Stimulated activated CD4-positive, alpha-beta T cell treated with anti-CD3 and anti-CD28 coated beads, Interleukin-2, amount 100 ng/mL, for 4 hours (primary cell): ENCODE measurements around the gene MAP2.
"Not testable (repeated sequence)": the region's sequence is repeated elsewhere in the genome, so short reads cannot be mapped to it uniquely, and the experiment has no call there.

ENCODE experiments used
- DNase-seq: peaks from one replicate; pipeline ENCODE4 v3.0.0-alpha.2; 2020; ENCODE audit warnings: low read depth

The MAP2 gene

DNA sequence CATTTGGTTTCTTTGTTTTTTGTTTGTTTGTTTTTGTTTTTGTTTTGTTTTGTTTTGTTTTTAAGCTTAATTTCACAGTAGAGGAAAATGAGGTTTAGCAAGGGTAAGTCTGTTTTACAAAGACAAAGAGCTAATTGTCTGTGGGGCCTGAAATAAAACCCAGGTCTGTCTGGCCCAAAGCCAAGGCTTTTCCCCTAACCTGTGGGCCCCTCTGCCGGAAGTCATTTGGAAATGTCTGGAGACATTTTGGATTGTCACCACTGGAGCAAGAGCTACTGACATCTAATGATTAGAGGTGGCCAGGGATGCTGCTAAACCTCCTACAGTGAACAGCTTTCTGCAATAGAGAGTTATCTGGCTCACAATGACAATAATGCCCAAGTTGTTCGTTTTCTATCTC lies 167.2 kb downstream of the MAP2 start:
- no peak for DNase-seq

DNA sequence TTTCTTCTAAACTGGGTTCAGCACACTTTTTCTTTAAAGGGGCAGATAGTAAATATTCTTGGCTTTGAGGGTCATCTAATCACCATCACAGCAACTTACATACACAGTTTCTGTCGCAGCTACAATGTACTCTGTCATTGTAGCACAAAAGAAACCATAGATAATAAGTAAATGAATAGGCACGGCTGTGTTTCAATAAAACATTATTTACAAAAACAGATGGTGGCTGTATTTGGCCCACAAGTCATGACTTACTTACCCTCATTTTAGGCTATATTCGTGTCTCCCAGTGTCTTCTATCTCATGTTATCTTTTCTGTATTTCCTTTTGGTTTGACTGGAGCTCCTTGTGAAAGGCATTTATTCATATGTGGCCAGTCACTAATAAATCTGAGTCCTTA lies 168.3 kb downstream of the MAP2 start:
- DNase-seq: no peak

DNA sequence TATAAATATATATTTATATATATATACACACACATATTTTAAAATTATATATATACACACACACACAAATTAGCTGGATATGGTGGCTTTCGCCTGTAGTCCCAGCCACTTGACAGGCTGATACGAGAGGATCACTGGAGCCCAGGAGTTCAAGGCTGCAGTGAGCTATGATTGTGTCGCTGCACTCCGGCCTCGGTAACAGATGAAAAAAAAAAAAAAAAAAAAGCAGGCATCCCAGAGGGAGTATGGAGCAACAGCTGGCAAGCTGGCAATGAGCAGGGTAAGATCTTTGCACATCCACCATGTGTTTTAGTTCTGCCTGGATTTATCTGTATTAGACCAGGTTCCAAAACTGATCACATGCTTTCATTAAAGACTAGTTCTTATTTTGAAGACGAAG lies 170.1 kb downstream of the MAP2 start:
- DNase-seq: no peak

DNA sequence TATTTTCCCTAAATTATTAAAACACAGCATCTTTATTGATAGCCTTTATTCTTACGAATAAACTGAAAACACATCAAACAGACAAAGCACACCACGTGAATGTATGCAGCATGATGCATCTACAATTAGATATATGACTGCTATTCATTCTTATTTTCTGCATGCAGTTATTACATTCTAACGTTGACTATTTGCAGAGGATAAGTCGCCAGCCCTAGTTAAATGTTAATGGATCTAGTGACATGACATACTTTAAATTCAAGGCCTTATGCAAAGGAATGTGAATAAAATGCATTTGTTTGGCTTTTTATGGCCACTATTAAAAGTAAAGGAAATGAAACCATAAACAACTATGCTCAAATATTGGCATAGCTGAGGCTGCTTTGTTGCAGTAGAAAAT lies 172.4 kb downstream of the MAP2 start:
- DNase-seq: no peak

DNA sequence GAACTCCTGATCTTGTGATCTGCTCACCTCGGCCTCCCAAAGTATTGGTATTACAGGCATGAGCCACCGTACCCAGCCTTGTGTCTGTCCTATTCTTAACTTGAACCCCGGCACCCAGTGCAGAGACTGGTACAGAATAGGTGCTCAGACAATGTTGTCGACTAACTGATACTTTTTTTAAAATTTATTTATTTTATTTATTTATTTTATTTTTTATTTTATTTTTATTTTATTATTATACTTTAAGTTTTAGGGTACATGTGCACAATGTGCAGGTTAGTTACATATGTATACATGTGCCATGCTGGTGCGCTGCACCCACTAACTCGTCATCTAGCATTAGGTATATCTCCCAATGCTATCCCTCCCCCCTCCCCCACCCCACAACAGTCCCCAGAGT lies 174.4 kb downstream of the MAP2 start:
- not testable (repeated sequence) for DNase-seq

DNA sequence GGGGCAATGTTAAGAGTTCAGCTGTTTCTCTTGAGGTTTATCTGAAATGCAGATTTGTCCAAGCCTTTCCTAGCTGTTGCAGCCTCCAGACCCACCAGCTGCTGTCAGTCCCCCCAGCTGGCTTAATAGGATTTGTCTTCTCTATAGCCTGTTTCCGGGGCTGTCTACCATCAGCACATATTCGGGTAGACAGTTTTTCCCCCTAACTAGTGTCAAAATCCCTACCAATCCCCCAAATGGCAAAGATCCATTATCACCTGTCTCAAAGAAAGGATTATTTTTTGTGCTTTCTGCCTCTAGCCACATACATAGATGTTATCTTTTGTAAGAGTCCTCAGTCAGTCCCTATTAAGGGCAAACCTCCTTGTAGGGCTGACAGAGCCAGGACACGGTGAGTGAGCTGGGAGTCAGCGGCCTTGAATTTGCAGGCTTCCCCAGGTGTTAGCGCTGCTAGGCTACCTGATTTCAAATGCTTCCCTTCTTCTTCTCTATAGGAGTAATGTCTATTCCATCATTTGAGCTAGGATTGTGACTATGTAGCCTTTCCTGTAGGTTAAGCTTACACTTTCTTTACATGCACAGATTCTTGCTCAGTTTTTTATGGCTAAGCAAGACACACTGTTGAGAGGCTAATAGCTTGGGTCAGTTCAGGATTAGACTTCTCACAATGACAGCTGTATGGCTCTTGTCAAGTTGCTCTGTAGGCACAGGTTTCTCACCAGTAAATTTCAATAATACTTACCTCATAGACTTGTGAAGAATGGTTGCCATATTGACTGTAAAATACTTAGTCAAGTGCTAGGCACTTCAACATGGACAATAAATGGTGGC lies 176.7 kb downstream of the MAP2 start:
- DNase-seq: no peak

DNA sequence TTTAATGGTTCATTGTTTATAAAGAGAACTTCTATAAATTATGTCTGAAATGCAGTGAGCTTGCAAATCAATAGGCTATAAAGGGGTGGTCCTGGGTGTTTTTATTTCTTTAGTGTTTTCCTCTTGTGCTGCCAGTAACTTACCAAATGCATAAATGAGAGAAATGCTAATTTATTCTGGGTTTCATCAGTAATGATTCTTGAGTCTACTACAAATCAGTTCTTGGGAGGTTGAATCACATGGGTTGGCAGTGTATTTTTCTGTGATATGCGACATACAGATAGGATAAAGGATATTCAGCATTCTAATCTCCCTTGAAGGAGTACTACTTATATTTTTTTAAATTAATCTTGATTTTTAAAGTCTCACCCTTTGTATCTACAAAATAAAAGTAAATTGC lies 177.7 kb downstream of the MAP2 start:
- no peak for DNase-seq

DNA sequence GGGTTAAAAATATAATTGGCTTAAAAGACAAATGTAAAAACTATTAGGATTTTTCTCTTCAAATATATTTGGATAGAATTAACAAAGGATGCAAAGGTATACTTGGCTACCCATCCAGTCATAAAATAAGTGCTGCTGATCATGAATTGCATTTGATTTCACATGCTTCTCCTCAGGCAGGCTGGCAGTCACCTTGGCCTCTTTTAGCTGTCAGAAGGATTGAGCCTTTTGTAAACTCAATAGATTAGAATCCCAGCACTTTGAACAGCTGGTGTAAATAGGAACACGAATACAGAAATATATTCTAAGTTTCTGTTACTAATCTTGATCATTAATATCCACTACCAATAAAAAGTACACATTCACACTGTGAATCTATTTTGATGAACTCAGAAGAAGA lies 178.4 kb downstream of the MAP2 start:
- no peak for DNase-seq

DNA sequence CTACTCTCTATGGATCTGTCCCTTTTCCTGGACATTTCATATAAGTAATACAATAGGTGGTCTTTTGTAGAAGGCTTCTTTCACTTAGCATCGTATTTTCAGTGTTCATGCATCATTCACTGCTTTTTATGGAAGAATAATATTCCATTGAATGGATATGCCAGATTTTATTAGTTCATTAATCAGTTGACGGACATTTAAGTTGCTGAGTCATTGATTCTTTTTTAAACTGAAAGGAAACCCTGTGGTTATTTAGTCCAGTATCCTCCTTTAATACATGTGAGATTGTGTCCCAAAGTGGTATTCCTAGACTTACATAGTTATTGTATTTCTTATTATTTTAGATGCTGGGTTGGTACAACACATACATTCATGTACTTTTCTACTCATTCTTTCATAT lies 185.7 kb downstream of the MAP2 start:
- DNase-seq: no peak

DNA sequence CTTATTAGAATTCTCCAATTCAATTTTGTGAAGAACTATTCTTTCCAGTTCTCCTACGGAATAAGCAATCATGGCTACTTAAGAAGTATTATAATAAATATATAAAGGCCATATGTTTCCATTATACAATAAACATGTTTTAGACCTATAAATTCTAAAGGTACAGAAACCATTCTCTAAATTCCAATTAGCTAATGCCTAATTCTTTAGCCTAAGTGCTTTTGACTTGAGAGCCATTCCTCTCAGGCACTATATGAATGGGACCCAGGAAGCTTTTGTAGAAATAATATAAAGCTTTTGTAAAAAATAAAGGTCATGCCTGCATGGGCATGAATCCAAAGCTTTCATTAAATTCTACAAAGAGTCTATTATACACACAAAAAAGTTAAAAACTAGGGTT lies 186.8 kb downstream of the MAP2 start:
- DNase-seq: no peak

DNA sequence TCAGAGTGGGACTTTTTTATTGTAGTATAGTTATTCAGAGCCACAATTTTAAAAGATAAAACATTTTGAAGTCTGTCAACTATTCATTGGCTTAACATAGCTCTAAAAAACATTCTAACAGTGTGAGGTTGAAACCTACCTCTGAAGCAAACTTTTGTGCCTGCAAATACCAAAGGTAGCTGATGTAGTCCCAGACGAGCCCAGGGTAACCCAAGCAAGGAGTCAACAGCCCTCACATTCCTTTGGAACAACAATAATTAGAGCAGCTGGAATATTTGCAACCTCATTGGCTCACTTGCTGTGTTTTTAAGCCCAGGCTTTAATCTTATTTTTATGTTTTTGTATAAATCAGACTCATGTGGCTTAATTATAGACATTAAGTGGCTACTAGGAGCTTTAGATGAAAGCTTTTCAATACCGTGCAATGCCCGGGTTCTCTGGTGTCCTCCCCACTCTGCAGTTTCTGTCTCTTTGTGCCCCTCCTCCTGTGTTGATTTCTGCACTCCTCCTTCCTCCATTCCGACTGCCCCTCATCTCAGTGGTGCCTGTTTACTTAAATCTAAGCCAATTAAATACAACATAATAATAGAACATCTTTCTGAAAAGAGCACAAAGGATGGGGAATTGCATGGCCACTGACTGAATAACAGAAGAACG lies 189.9 kb downstream of the MAP2 start:
- DNase-seq: no peak

DNA sequence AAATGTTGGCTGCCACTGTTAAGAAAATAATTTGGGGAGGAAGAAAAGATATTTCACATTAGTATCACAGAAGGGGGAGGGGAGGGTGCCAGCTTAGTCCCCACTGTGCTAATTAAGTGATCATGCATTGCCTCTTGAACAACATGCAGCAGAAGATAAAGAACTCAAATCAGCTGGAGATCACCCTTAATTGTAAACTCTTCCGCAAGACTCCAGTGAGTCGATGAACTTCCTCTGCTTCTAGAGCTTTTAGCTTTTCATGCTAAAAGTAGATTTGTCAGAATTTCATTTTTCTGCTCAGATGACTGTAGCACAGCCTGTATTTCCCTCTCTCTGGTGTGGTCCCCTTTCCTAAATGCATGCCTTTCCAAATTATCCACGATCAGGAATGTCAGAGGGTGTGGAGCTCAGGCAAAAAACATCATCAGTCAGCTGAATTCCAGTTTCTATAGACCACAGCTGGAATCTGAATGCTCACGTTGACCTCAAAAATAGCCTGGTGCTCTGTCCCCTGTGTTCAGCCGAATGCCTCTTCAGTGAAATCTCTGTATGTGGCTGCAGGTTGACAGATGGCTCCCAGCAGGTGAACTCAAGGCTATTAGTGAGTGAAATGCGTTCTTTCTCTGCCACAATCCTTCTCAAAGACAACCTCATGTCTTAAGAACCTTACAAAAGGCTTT lies 191.0 kb downstream of the MAP2 start:
- no peak for DNase-seq

DNA sequence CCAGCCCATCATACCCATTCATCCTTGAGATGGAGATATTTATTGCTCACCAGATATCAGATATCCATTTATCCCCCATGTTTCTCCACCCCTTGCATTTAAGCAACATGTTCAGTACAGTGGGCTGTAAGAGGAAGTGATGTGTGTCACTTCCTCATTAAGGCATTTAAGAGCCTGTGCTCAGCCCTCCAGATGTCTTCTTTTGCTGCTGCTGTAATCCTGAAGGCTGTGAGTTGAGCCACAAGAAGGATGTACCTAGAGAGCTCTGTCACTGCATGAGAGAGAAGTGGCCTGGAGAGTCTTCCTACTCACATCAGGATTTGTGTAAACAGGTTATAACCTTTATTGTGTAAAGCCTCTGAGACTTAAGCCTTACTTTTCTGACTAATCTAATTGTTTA lies 195.9 kb downstream of the MAP2 start:
- no peak for DNase-seq

DNA sequence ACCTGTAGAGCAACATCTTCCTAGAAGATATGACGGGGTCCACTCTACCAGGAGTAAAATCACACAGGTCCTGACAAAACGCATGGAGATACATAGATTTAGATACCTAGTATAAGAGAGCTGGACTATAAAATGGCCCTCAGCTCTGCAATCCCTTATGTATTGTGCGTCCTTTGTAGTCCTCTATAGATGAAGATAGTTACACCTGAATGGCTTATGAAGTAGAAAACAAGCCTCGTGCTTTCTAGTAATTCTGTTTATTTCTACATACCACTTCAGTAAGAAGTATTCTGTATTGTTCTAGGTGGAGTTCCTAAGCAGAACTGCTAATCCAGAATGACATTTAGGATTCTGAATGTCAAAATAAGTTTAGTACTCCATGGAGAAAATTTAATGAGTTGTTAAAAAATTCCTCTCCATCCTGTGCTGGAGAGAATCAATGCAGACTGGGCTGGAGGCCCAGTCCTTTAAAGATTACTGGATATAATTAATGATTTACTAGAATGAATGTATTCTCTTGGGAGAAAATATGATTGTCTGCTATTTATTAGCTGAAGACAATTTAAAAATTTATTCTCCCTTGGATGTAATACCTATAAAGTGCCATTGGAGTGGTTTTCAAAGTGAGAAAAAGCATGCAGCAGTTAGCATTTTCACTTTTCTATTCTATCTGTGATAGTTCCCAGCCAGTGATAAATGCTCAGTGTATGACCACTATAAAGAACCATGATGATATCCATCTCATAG lies 200.5 kb downstream of the MAP2 start:
- DNase-seq: no peak

DNA sequence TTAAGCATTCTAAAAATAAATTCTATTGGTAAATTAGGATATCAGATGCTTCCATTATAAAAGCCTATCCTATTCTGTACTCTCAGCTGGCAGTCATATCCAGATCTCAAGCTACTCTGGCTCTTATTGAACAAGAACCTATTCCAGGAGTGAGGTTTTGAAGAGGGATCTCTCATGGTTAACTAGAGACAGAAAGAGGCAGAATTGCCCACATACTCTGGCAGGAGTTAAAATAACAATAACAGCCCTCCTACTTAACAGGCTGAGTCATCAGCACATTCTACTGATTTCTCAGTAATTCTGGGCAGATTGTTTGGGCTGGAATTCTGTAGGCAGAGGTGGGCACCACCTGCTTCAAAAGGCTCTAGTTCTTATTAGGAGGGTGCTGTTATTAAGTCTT lies 205.8 kb downstream of the MAP2 start:
- DNase-seq: no peak

DNA sequence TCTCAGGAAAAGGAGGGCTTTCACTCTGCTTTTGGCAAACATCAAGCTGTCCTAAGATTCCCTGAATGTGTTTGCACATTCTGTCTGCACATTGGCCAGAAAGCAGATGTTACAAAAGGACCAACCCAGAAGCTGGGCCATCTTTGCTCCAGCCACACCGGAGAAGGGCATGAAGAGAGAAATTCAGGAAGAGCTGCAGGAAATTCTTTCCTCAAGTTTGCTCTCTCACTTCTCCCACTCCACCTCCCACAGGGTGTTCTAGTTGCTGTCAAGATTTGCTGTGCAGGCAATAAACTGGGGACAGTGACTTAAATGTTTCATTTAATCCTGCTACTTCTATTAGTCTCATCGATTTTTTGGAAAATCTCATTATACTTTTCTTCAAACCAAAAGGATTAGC lies 210.1 kb downstream of the MAP2 start:
- DNase-seq: no peak

DNA sequence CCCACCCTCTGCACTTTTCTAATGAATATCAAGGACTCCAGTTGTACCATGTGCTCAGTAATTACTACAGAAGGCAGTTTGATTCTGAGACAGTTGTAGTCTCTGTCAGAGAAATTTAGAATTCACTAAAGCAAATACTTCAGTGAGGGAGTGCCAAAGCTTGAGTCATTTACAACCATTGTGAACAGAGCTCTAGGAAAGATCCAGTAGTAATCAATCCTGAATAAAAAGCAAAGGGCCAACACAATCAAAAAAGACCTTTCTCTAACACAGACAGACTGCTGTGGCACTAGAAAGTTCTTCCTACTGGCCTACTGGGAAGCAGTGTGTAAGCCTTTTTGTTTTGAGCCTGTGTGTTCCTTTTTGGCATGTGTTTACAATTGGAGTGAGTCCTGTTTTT lies 212.2 kb downstream of the MAP2 start:
- no peak for DNase-seq

DNA sequence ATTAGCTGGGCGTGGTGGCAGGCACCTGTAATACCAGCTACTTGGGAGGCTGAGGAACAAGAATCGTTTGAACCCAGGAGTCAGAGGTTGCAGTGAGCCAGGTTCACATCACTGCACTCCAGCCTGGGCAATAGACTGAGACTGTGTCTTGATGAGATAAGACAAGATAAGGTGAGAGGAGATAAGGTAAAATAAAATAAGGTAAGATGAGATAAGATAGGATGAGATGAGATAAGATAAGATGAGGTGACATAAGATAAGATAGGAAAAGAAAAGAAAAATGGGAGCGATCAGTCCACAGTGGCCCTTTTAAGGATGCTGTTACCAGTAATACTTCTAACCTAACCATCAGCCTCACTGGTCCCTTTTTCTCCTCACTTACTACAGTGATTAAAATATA lies 213.4 kb downstream of the MAP2 start:
- no peak for DNase-seq

DNA sequence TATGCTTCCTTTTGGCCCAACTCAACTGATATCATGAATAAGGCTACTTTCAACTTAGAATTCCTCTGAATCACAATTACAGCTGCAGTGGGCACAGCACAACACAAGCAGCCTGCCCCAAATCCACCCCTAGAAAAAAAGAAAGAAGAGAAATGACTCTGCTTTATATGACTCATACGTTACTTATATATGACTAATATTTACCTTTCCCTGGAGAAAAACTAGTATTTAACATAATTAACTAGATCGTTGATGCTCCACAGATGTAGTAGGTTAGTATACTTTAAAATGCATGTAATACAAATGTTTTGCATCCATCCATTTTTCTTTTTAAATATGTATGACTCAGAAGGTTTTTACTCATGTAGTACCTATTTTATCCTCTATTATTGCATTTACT lies 214.5 kb downstream of the MAP2 start:
- DNase-seq: no peak

DNA sequence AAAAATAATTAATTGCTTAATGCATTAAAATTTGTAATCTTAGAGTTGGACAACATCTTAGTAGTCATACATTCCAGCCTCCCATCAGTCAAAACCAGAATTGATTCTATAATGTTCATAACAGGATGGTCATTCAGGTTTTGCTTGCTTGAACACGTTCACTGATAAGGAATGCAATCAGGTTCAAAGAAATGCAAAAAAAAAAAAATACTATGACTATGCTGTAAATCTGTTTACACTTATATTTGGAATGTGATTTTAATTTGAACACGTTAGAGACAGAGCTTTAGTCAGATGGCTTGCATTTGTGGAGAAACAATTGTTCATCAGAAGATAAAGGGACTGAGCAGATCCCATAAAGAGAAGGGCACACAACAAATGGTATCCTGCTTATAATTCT lies 216.5 kb downstream of the MAP2 start:
- no peak for DNase-seq

DNA sequence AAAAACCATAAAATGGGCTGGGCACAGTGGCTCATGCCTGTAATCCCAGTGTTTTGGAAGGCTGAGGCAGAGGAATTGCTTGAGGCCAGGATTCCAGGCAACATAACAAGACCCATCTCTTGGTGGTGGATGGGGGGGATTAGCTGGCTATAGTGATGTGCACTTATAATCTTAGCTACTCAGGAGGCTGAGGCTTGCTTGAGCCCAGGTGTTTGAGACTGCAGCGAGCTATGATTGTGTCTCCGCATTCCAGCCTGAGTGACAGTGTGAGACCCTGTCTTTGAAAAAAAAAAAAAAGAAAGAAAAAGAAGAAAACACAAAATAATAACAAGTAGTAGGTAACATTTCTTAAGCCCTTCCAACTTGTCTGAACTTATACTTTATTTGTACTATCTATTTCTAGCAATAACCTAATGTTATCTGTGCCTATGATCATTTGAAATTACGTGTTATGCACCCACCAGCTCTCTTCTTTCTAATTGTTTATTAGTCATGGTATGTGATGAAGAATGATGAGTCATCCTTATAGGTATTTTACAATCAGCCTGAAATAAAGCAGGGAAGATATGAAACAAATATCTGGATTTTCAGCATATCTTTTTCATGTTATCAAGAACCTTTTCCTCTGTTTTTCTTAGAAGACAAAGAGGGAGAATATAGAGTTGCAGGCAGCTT lies 218.4 kb downstream of the MAP2 start:
- DNase-seq: no peak

DNA sequence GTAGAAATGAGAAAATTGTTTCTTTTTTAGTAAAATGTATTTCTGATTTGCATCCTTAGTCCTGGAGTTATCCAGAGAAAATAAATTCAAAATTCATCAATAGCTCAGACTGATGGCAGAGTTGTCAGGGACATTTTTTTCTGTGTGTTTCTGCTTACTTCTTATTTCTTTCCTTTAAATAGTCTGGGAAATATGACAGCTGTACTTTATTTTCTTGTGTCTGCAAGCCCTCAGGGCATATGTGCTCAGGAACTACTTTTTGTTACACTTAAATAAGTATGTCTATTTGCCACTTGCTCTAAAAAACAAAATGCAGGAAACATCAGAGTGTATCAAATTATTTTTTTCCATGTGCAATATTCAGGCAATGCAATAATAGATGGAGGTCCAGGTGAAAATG lies 221.0 kb downstream of the MAP2 start:
- no peak for DNase-seq
